ENCODE data around the gene ETV1. TPM values are rescaled to one million over a fixed set of nuclear protein-coding genes. Genes with fewer than 3 reads are reported as not detected.

The ETV1 gene
- total RNA-seq, 1 experiment from 2014 or later: 68.5 TPM

GRCh38 chr7:13871008-13871407 lies 118.5 kb downstream of the ETV1 start:
- H3T11ph ChIP-seq (ENCODE audit: low read length): no peak overlapping the region
- no peak overlapping the region for H3K9ac ChIP-seq (ENCODE audit: extremely low read depth, insufficient read length, low read length)
- no peaks in the 10 kb centered on the region for H3K27me3 ChIP-seq (ENCODE audit: insufficient read depth, low read length)
- no peaks in the 10 kb centered on the region for H3K4me1 ChIP-seq (ENCODE audit: insufficient read depth, low read length)
- no peak for TF ChIP-seq CTCF (conservative IDR thresholded peaks at IDR 0.05)
- H4K8ac ChIP-seq (replicated peaks; ENCODE audit: insufficient read length, low read depth, low read length): no peak overlapping the region
- no peaks in the 10 kb centered on the region for H3K9me3 ChIP-seq (ENCODE audit: control insufficient read depth, low read depth, low read length)
- Mint-ChIP-seq H3K27me3 (ENCODE audit: low read depth) (no peaks in the 10 kb centered on the region), H3K4me1 (no peaks in the 10 kb centered on the region), H3K4me3 (no peak overlapping the region), H3K36me3 (ENCODE audit: insufficient read depth in 1 of 3, low read depth in 3 of 3) (peaks cover 0 to 4% (median 0%) of the 10 kb centered on the region in 3 experiments; a peak in 1 of 7 replicates), H3K9me3 (peaks cover 0 to 3% of the 10 kb centered on the region in 2 experiments; a peak in 2 of 5 replicates), H3K27ac (no peak overlapping the region)
- H4K5ac ChIP-seq (ENCODE audit: insufficient read length, low read depth, low read length): no peak overlapping the region
- H3K27ac ChIP-seq (ENCODE audit: insufficient read length, low read depth, low read length): no peak overlapping the region
- no peak overlapping the region for H2AFZ ChIP-seq (ENCODE audit: low read length)
- no peak overlapping the region for H3K14ac ChIP-seq (ENCODE audit: insufficient read depth, low read length)
- no peak overlapping the region for H2BK5ac ChIP-seq (ENCODE audit: insufficient read length, low read length)
- no peak overlapping the region for H3K4me2 ChIP-seq (ENCODE audit: insufficient read depth, insufficient read length, low read length)
- H3K79me1 ChIP-seq (ENCODE audit: insufficient read depth, low read depth, low read length, poor library complexity, severe bottlenecking): no peaks in the 10 kb centered on the region
- H2AK5ac ChIP-seq (ENCODE audit: insufficient read length, low read length): no peak overlapping the region
- no peak for DNase-seq
- no peaks in the 10 kb centered on the region for H3K79me2 ChIP-seq (ENCODE audit: insufficient read depth, low read length)
- no peaks in the 10 kb centered on the region for H3K23me2 ChIP-seq (ENCODE audit: insufficient read length, low read depth, low read length, poor library complexity, severe bottlenecking)
- no peak overlapping the region for H3K23ac ChIP-seq (ENCODE audit: insufficient read length, low read depth, low read length)
- H2BK20ac ChIP-seq (ENCODE audit: low read depth, low read length, poor library complexity, severe bottlenecking): no peak overlapping the region
- H2BK120ac ChIP-seq (ENCODE audit: low read depth, low read length, poor library complexity, severe bottlenecking): no peak overlapping the region
- no peak overlapping the region for H2BK12ac ChIP-seq (ENCODE audit: insufficient read length, low read depth, low read length)
- H4K91ac ChIP-seq (ENCODE audit: insufficient read length, low read depth, low read length): no peak overlapping the region
- no peak overlapping the region for H3K18ac ChIP-seq (ENCODE audit: insufficient read length, low read depth, low read length)
- H2BK15ac ChIP-seq (ENCODE audit: low read depth, low read length): no peak overlapping the region
- no peak overlapping the region for H3K4ac ChIP-seq (ENCODE audit: low read depth, low read length)
- no peaks in the 10 kb centered on the region for H4K20me1 ChIP-seq (ENCODE audit: control insufficient read depth, insufficient read depth, insufficient read length)
- no peak overlapping the region for H3K56ac ChIP-seq (ENCODE audit: insufficient read length, low read depth, low read length)
